Right lobe of liver (tissue), 4 donors: ENCODE results near the gene THEMIS.

Experiments
- POLR2A ChIP-seq: fragments of 450-650 bp; IDR thresholded peaks from one replicate; pipeline ENCODE4 v1.6.1; 2017; ENCODE audit warnings: antibody characterized with exemption, mild to moderate bottlenecking
- TF ChIP-seq, protein P1 (sequence below), 4 donors: fragments of 200-600 bp in 3 of 4; fragments of 450-650 bp in 1 of 4; IDR thresholded peaks; one replicate each; pipeline versions ENCODE4 v1.5.1 to v1.8.0; 2016 to 2022; ENCODE audit warnings: antibody characterized with exemption in 4 of 4, mild to moderate bottlenecking in 2 of 4
- donor health status: DM: no; HTN: no; CAD: no.
- donor health status: DM: no; HTN: no; CAD: no.
- donor health status: DM: no; HTN: yes; CAD: no.

DNA sequence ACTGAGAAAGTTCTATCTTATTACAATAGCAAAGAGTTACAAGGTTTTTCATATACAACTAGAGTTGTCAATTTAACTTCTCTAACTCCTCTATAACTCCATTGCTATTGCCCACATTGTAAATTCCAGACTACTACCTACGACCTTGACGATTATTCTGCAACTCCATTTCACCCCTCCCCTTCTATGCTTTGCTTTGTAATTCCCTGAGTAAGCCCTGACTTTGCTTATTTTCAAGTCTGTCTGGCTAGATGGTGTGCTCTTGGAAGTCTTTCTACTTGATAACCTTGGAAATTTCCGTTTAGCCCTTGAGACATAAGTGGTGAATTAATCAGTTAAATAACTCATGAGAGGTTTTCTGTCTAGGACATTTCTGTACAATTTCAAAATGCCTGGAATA is 162.4 kb downstream of the THEMIS start:
- TF ChIP-seq, protein P1, sequence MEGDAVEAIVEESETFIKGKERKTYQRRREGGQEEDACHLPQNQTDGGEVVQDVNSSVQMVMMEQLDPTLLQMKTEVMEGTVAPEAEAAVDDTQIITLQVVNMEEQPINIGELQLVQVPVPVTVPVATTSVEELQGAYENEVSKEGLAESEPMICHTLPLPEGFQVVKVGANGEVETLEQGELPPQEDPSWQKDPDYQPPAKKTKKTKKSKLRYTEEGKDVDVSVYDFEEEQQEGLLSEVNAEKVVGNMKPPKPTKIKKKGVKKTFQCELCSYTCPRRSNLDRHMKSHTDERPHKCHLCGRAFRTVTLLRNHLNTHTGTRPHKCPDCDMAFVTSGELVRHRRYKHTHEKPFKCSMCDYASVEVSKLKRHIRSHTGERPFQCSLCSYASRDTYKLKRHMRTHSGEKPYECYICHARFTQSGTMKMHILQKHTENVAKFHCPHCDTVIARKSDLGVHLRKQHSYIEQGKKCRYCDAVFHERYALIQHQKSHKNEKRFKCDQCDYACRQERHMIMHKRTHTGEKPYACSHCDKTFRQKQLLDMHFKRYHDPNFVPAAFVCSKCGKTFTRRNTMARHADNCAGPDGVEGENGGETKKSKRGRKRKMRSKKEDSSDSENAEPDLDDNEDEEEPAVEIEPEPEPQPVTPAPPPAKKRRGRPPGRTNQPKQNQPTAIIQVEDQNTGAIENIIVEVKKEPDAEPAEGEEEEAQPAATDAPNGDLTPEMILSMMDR (IDR thresholded peaks at IDR 0.05) = no peak
- no peak for TF ChIP-seq POLR2A
